ENCODE results near the gene COL25A1. TPM values are rescaled to one million over a fixed set of nuclear protein-coding genes. Genes with fewer than 3 reads are reported as not detected.

Gene COL25A1
- total RNA-seq, 1 experiment from 2014 or later: not detected

DNA sequence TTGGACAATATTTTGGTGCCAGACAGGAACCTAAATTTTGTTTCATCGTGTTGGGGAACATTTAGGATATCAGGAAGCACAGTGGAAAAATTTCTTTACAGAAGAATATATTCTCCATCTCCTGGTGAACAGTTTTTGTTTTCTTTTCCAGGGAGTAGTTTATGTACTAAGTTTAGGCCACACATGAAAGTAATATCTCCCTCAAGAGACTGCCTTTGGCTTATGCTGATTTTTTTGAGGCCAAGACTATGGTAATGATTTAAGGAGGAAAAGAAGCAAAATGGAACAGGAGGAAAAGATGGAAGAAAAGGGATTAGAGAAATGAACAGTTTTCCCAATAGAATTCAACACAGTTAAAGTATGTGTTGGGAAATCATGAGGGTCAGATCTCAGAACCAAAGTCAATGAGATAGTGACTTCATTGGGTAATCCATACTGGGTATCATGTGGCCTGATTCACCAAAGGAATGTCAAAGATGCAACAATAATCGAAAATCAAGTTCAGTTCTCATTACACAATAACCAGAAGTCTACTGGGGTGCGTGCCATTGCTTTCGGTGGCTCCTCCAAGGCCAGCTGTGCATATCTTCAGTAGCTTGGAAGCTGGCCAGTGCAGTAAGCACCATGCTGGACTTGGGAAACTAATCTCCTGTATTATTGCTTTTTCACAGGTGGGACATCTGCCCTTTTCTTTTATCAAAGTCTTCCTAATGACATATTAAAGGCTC, 234.8 kb downstream of the COL25A1 start (continued):
- TF ChIP-seq, protein P1, sequence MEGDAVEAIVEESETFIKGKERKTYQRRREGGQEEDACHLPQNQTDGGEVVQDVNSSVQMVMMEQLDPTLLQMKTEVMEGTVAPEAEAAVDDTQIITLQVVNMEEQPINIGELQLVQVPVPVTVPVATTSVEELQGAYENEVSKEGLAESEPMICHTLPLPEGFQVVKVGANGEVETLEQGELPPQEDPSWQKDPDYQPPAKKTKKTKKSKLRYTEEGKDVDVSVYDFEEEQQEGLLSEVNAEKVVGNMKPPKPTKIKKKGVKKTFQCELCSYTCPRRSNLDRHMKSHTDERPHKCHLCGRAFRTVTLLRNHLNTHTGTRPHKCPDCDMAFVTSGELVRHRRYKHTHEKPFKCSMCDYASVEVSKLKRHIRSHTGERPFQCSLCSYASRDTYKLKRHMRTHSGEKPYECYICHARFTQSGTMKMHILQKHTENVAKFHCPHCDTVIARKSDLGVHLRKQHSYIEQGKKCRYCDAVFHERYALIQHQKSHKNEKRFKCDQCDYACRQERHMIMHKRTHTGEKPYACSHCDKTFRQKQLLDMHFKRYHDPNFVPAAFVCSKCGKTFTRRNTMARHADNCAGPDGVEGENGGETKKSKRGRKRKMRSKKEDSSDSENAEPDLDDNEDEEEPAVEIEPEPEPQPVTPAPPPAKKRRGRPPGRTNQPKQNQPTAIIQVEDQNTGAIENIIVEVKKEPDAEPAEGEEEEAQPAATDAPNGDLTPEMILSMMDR (IDR thresholded peaks at IDR 0.05 in 2 of 3, conservative IDR thresholded peaks at IDR 0.05 in 1 of 3; ENCODE audit: borderline replicate concordance in 1 of 3, insufficient read depth in 1 of 3, low read depth in 2 of 3, low read length in 2 of 3): no peak
- no peak for TF ChIP-seq ELF1 (IDR thresholded peaks at IDR 0.05; ENCODE audit: borderline replicate concordance, low read depth)
- TF ChIP-seq, protein P2, sequence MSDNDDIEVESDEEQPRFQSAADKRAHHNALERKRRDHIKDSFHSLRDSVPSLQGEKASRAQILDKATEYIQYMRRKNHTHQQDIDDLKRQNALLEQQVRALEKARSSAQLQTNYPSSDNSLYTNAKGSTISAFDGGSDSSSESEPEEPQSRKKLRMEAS (IDR thresholded peaks at IDR 0.05): no peak

DNA sequence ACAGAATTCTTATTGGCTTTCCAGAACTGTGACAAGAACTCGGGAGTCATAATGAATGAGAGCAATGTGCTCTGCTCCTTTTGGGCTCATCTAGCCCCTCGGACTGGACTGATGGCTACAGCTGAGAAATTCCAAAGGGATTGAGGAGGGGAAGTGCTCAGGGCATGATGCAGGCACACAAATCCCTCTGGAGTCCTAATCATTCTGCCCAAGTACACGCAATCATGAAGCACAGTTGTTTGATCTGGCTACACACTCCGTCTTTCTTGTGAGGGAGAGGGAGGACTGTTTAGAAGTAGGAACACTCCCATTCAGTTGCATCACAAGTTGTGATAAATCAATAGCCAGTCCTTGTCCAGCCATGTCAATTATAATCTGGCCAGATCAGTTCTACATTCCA, 237.5 kb downstream of the COL25A1 start:
- no peak overlapping the region for H3K9ac ChIP-seq (ENCODE audit: low read length)
- H3K4me1 ChIP-seq (ENCODE audit: control insufficient read depth in 1 of 2, insufficient read depth in 2 of 2, low read length in 2 of 2): no peaks in the 10 kb centered on the region
- RAD21 ChIA-PET (ENCODE audit: low non-redundant PET in 1 of 2, low total read pairs in 2 of 2, uncharacterized antibody in 2 of 2, unreplicated experiment in 2 of 2): no interaction called here
- no peak overlapping the region for H3K4me2 ChIP-seq (ENCODE audit: low read length)
- no peaks in the 10 kb centered on the region for H3K36me3 ChIP-seq (ENCODE audit: control insufficient read depth in 1 of 2, insufficient read depth in 2 of 2, low read length in 2 of 2)
- TF ChIP-seq CBX3 (IDR thresholded peaks at IDR 0.05; ENCODE audit: low read depth) (no peak), YY1 (IDR thresholded peaks at IDR 0.05; ENCODE audit: extremely low read depth, insufficient replicate concordance, low read depth, low read length) (no peak), EZH2 (IDR thresholded peaks at IDR 0.05) (no peak), ZNF274 (IDR thresholded peaks at IDR 0.05; ENCODE audit: low read depth, low read length) (no peak), SRF (IDR thresholded peaks at IDR 0.05; ENCODE audit: low read depth) (no peak), JUND (IDR thresholded peaks at IDR 0.05) (no peak), CEBPB (IDR thresholded peaks at IDR 0.05; ENCODE audit: low read depth) (no peak), ELF1 (IDR thresholded peaks at IDR 0.05; ENCODE audit: borderline replicate concordance, low read depth) (no peak), EZH2phosphoT487 (IDR thresholded peaks at IDR 0.05; ENCODE audit: borderline replicate concordance) (no peak), POLR2AphosphoS5 (IDR thresholded peaks at IDR 0.05; ENCODE audit: low read depth, low read length) (no peak), SIN3A (IDR thresholded peaks at IDR 0.05; ENCODE audit: low read depth) (no peak), RAD21 (IDR thresholded peaks at IDR 0.05; ENCODE audit: low read depth) (no peak), ZFX (IDR thresholded peaks at IDR 0.05) (no peak), FOSL1 (IDR thresholded peaks at IDR 0.05; ENCODE audit: low read depth) (no peak), TCF7L2 (IDR thresholded peaks at IDR 0.05; ENCODE audit: borderline replicate concordance, extremely low read depth, insufficient read depth, insufficient read length) (no peak)
- TF ChIP-seq, protein P1 (IDR thresholded peaks at IDR 0.05 in 2 of 3, conservative IDR thresholded peaks at IDR 0.05 in 1 of 3; ENCODE audit: borderline replicate concordance in 1 of 3, insufficient read depth in 1 of 3, low read depth in 2 of 3, low read length in 2 of 3): no peak
- TF ChIP-seq, protein P3, sequence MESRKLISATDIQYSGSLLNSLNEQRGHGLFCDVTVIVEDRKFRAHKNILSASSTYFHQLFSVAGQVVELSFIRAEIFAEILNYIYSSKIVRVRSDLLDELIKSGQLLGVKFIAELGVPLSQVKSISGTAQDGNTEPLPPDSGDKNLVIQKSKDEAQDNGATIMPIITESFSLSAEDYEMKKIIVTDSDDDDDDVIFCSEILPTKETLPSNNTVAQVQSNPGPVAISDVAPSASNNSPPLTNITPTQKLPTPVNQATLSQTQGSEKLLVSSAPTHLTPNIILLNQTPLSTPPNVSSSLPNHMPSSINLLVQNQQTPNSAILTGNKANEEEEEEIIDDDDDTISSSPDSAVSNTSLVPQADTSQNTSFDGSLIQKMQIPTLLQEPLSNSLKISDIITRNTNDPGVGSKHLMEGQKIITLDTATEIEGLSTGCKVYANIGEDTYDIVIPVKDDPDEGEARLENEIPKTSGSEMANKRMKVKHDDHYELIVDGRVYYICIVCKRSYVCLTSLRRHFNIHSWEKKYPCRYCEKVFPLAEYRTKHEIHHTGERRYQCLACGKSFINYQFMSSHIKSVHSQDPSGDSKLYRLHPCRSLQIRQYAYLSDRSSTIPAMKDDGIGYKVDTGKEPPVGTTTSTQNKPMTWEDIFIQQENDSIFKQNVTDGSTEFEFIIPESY (IDR thresholded peaks at IDR 0.05; ENCODE audit: extremely low read depth, insufficient replicate concordance, low read length): no peak
- H2AFZ ChIP-seq (ENCODE audit: low read depth, low read length, poor library complexity, severe bottlenecking): no peak overlapping the region
- H3K79me2 ChIP-seq (ENCODE audit: insufficient read depth, low read length): no peaks in the 10 kb centered on the region
- POLR2A ChIA-PET: no interaction called here
- no peaks in the 10 kb centered on the region for H3K9me3 ChIP-seq (ENCODE audit: control insufficient read depth in 1 of 2, insufficient read depth in 1 of 2, low read depth in 1 of 2, low read length in 2 of 2)
- peaks cover 37% of the 10 kb centered on the region for H3K27me3 ChIP-seq (ENCODE audit: insufficient read depth, low read length)
- no TSS peak for BruUV-seq (replicated peaks)
- no peaks in the 10 kb centered on the region for H4K20me1 ChIP-seq (ENCODE audit: insufficient read depth)
- H3K27ac ChIP-seq (ENCODE audit: low read depth, low read length): no peak overlapping the region
- DNase-seq (ENCODE audit: low read depth, low spot score) (no peak), ATAC-seq (no peak)
- no peak overlapping the region for H3K4me3 ChIP-seq (replicated peaks in 1 of 2; ENCODE audit: low read depth in 1 of 2, low read length in 2 of 2)
- intact Hi-C loops (cut with micrococcal nuclease): no loop called here
- CTCF ChIA-PET: no interaction called here
- no peaks in the 10 kb centered on the region for H3K9me2 ChIP-seq (ENCODE audit: insufficient read depth)
